ENCODE data around the gene ATG2B.

DNA sequence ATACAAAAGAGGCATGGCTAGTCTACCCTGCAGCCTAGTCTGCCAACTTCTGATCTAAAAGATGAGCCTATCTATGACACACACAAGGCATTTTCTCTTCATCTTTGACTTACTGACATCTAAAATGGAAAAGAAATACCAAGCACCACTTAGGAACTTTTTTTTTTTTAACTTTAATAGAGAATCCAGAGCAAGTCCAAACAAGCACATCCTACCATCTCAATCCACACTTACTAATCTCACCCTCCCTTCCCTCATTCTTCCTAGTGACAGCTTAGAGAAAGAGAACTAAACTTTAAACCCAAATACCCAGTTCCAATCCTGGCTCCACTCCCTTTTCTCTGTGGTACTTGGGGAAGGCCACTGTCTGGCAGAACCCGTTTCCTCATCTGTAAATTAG, 75.3 kb downstream of the ATG2B start:
- TF ChIP-seq, protein P1, sequence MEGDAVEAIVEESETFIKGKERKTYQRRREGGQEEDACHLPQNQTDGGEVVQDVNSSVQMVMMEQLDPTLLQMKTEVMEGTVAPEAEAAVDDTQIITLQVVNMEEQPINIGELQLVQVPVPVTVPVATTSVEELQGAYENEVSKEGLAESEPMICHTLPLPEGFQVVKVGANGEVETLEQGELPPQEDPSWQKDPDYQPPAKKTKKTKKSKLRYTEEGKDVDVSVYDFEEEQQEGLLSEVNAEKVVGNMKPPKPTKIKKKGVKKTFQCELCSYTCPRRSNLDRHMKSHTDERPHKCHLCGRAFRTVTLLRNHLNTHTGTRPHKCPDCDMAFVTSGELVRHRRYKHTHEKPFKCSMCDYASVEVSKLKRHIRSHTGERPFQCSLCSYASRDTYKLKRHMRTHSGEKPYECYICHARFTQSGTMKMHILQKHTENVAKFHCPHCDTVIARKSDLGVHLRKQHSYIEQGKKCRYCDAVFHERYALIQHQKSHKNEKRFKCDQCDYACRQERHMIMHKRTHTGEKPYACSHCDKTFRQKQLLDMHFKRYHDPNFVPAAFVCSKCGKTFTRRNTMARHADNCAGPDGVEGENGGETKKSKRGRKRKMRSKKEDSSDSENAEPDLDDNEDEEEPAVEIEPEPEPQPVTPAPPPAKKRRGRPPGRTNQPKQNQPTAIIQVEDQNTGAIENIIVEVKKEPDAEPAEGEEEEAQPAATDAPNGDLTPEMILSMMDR (IDR thresholded peaks at IDR 0.05; ENCODE audit: extremely low read depth in 1 of 2, insufficient read depth in 1 of 2, low read depth in 1 of 2, low read length in 2 of 2): no peak
- TF ChIP-seq POLR2AphosphoS5 (IDR thresholded peaks at IDR 0.05; ENCODE audit: insufficient read depth, low read depth, low read length): no peak
- TF ChIP-seq POLR2A (IDR thresholded peaks at IDR 0.05; ENCODE audit: low read depth, low read length): no peak
- no peak for TF ChIP-seq JUN (IDR thresholded peaks at IDR 0.05; ENCODE audit: borderline replicate concordance, insufficient read depth, insufficient read length, low read depth)
- no peak for TF ChIP-seq GATA2 (IDR thresholded peaks at IDR 0.05; ENCODE audit: insufficient read depth, insufficient read length, low read depth, low read length)
- TF ChIP-seq MYC (IDR thresholded peaks at IDR 0.05; ENCODE audit: low read depth, low read length): no peak
- TF ChIP-seq EZH2 (IDR thresholded peaks at IDR 0.05; ENCODE audit: borderline replicate concordance, low read depth, low read length, severe bottlenecking): no peak
- TF ChIP-seq, protein P2, sequence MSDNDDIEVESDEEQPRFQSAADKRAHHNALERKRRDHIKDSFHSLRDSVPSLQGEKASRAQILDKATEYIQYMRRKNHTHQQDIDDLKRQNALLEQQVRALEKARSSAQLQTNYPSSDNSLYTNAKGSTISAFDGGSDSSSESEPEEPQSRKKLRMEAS (IDR thresholded peaks at IDR 0.05; ENCODE audit: insufficient read depth, insufficient read length): no peak

Data from endothelial cell of umbilical vein (primary cell).